ENCODE results near the gene VAMP1.
"Not testable (repeated sequence)": the region's sequence is repeated elsewhere in the genome, so short reads cannot be mapped to it uniquely, and the experiment has no call there.

- not testable (repeated sequence) for TF ChIP-seq EZH2 (IDR thresholded peaks at IDR 0.05; ENCODE audit: low read depth); CTCF (conservative IDR thresholded peaks at IDR 0.05)
Observed at GRCh38 chr12:6490673-6491072, 20.2 kb upstream of the VAMP1 start.
